ENCODE data around the gene EVA1C.

The EVA1C gene

GRCh38 chr21:32392880-32393676, 19.4 kb upstream of the EVA1C start, which contains the start of gene URB1:
Gene URB1, minus strand, starts transcription at chr21:32393012. Its CDS starts 102 bp downstream, at chr21:32392910.
- no peaks in the 10 kb centered on the region for H3K27me3 ChIP-seq
- H3K27ac ChIP-seq, result peak within 1 kb of the TSS; percentile 74 to 88 (median 83)
- peak within 1 kb of the TSS; percentile 86 to 100 (median 98) for H3K4me3 ChIP-seq
- no peak for TF ChIP-seq Cebpa-rat (IDR thresholded peaks at IDR 0.05)
- peaks cover 0 to 44% (median 29%) of the 10 kb centered on the region in 11 experiments; a peak in 19 of 22 replicates for H4K20me1 ChIP-seq
- H3K9ac ChIP-seq, result peak within 1 kb of the TSS; percentile 73 to 88 (median 82)
- H3K4me2 ChIP-seq, result peak within 1 kb of the TSS; percentile 85 to 98 (median 91)
- H3K4me1 ChIP-seq, result peaks cover 11 to 26% (median 17%) of the 10 kb centered on the region in 10 experiments
- H3K9me3 ChIP-seq (replicated peaks in 1 of 11), result peaks cover 0 to 12% (median 7%) of the 10 kb centered on the region in 11 experiments; a peak in 13 of 22 replicates
- peaks cover 0 to 30% (median 23%) of the 10 kb centered on the region in 11 experiments; a peak in 21 of 22 replicates for H3K36me3 ChIP-seq

- Histone ChIP-seq H3K9ac (peak overlapping the region; percentile 73 to 88 (median 82)), H3K27me3 (no peaks in the 10 kb centered on the region), H4K20me1 (peaks cover 0 to 39% (median 23%) of the 10 kb centered on the region in 11 experiments; a peak in 19 of 22 replicates), H3K9me3 (replicated peaks in 1 of 11) (peaks cover 0 to 12% (median 7%) of the 10 kb centered on the region in 11 experiments; a peak in 13 of 22 replicates), H3K27ac (peak overlapping the region; percentile 74 to 88 (median 83); a peak in 21 of 22 replicates), H3K4me1 (peaks cover 11 to 26% (median 17%) of the 10 kb centered on the region in 10 experiments), H3K4me3 (peak overlapping the region; percentile 86 to 100 (median 98)), H3K4me2 (peak overlapping the region; percentile 58 to 98 (median 90)), H3K36me3 (peaks cover 0 to 25% (median 17%) of the 10 kb centered on the region in 11 experiments; a peak in 20 of 22 replicates)
- no peak for TF ChIP-seq Cebpa-rat (IDR thresholded peaks at IDR 0.05)
These were observed 18.9 kb upstream of the EVA1C start for GRCh38 chr21:32393677-32394001.

- no peak overlapping the region for H3K4me2 ChIP-seq
These were observed 9.2 kb upstream of the EVA1C start for GRCh38 chr21:32403201-32403777.

GRCh38 chr21:32406405-32406804, 6.1 kb upstream of the EVA1C start:
- H3K27ac ChIP-seq, result no peak overlapping the region
- TF ChIP-seq Cebpa-rat (IDR thresholded peaks at IDR 0.05), result no peak

More at GRCh38 chr21:32403201-32403777, 9.2 kb upstream of the EVA1C start:
- peaks cover 0 to 3% (median 0%) of the 10 kb centered on the region in 11 experiments; a peak in 1 of 22 replicates for H3K27me3 ChIP-seq
- no peaks in the 10 kb centered on the region for H3K36me3 ChIP-seq
- H3K27ac ChIP-seq, result no peak overlapping the region
- no peak overlapping the region for H3K9ac ChIP-seq
- TF ChIP-seq Cebpa-rat (IDR thresholded peaks at IDR 0.05), result no peak
- no peaks in the 10 kb centered on the region for H3K9me3 ChIP-seq (replicated peaks in 1 of 11)
- H3K4me1 ChIP-seq, result peaks cover 0 to 6% (median 0%) of the 10 kb centered on the region in 10 experiments; a peak in 2 of 20 replicates
- no peak overlapping the region for H3K4me3 ChIP-seq
- no peaks in the 10 kb centered on the region; a peak in 1 of 22 replicates for H4K20me1 ChIP-seq

GRCh38 chr21:32410291-32410690, 2.2 kb upstream of the EVA1C start:
- Histone ChIP-seq H3K36me3 (no peaks in the 10 kb centered on the region), H3K9ac (no peak overlapping the region), H3K4me2 (no peak overlapping the region), H3K27ac (no peak overlapping the region), H3K9me3 (replicated peaks in 1 of 11) (no peaks in the 10 kb centered on the region; a peak in 1 of 22 replicates), H4K20me1 (peaks cover 0 to 28% (median 5%) of the 10 kb centered on the region in 11 experiments; a peak in 8 of 22 replicates), H3K4me3 (no peak overlapping the region), H3K27me3 (peaks cover 55 to 73% (median 68%) of the 10 kb centered on the region in 11 experiments), H3K4me1 (peaks cover 9 to 16% (median 11%) of the 10 kb centered on the region in 10 experiments; a peak in 15 of 20 replicates)
- no peak for TF ChIP-seq Cebpa-rat (IDR thresholded peaks at IDR 0.05)

More at GRCh38 chr21:32406405-32406804, 6.1 kb upstream of the EVA1C start:
- H3K4me3 ChIP-seq, result no peak overlapping the region
- no peaks in the 10 kb centered on the region for H3K36me3 ChIP-seq
- peaks cover 22 to 35% (median 30%) of the 10 kb centered on the region in 11 experiments for H3K27me3 ChIP-seq
- no peaks in the 10 kb centered on the region for H3K9me3 ChIP-seq (replicated peaks in 1 of 11)
- H3K4me2 ChIP-seq, result no peak overlapping the region
- peaks cover 0 to 5% (median under 1%) of the 10 kb centered on the region in 11 experiments; a peak in 7 of 22 replicates for H4K20me1 ChIP-seq
- peaks cover 0 to 6% (median under 1%) of the 10 kb centered on the region in 10 experiments; a peak in 3 of 20 replicates for H3K4me1 ChIP-seq
- H3K9ac ChIP-seq, result no peak overlapping the region

- Histone ChIP-seq H3K27me3 (peaks cover 55 to 80% (median 71%) of the 10 kb centered on the region in 11 experiments), H3K4me1 (peaks cover 9 to 16% (median 11%) of the 10 kb centered on the region in 10 experiments; a peak in 15 of 20 replicates), H3K9ac (no peak overlapping the region), H3K4me3 (no peak overlapping the region), H3K4me2 (no peak overlapping the region), H3K9me3 (replicated peaks in 1 of 11) (no peaks in the 10 kb centered on the region; a peak in 1 of 22 replicates), H4K20me1 (peaks cover 0 to 28% (median 5%) of the 10 kb centered on the region in 11 experiments; a peak in 8 of 22 replicates), H3K27ac (no peak overlapping the region), H3K36me3 (no peaks in the 10 kb centered on the region)
- TF ChIP-seq Cebpa-rat (IDR thresholded peaks at IDR 0.05), result no peak
These were observed 1.6 kb upstream of the EVA1C start for GRCh38 chr21:32410916-32411315.

- Histone ChIP-seq H3K4me1 (peaks cover 9 to 16% (median 11%) of the 10 kb centered on the region in 10 experiments; a peak in 15 of 20 replicates), H3K4me2 (peak overlapping the region; percentile 75 to 93 (median 86)), H3K27ac (no peak overlapping the region)
These were observed 950 bp upstream of the EVA1C start for GRCh38 chr21:32411350-32412161.

GRCh38 chr21:32413015-32413504, 554 bp downstream of the EVA1C start:
- Histone ChIP-seq H3K36me3 (no peaks in the 10 kb centered on the region), H3K27ac (no peak overlapping the region), H3K4me1 (peaks cover 9 to 16% (median 11%) of the 10 kb centered on the region in 10 experiments; a peak in 15 of 20 replicates), H3K9ac (no peak overlapping the region), H3K9me3 (replicated peaks in 1 of 11) (no peaks in the 10 kb centered on the region; a peak in 1 of 22 replicates), H3K27me3 (peaks cover 55 to 80% (median 71%) of the 10 kb centered on the region in 11 experiments), H3K4me2 (peak overlapping the region in 10 of 11 experiments; percentile 75 to 93 (median 84); a peak in 18 of 22 replicates), H3K4me3 (peak overlapping the region in 9 of 10 experiments; percentile 49 to 71 (median 59); a peak in 12 of 20 replicates), H4K20me1 (peaks cover 0 to 28% (median 5%) of the 10 kb centered on the region in 11 experiments; a peak in 8 of 22 replicates)
- no peak for TF ChIP-seq Cebpa-rat (IDR thresholded peaks at IDR 0.05)

More at GRCh38 chr21:32411350-32412161, 950 bp upstream of the EVA1C start:
- Histone ChIP-seq H3K9ac (peak overlapping the region in 2 of 11 experiments; percentile 26 to 43; a peak in 2 of 22 replicates), H3K27me3 (peaks cover 55 to 80% (median 71%) of the 10 kb centered on the region in 11 experiments), H4K20me1 (peaks cover 0 to 28% (median 5%) of the 10 kb centered on the region in 11 experiments; a peak in 8 of 22 replicates), H3K36me3 (no peaks in the 10 kb centered on the region), H3K4me3 (peak overlapping the region; percentile 49 to 71 (median 58)), H3K9me3 (replicated peaks in 1 of 11) (no peaks in the 10 kb centered on the region; a peak in 1 of 22 replicates)
- no peak for TF ChIP-seq Cebpa-rat (IDR thresholded peaks at IDR 0.05)

Data from BLaER1 treated with 17β-estradiol and CSF1 and Interleukin-3, amounts not matched to agents 10 nM and 100 nM (cell line).